ENCODE results near the gene TBCB. TPM values are rescaled to one million over a fixed set of nuclear protein-coding genes. Genes with fewer than 3 reads are reported as not detected.

Gene TBCB
- total RNA-seq, 1 donor from 2014 or later: 129 TPM

- peaks cover 30% of the 10 kb centered on the region for H3K36me3 Mint-ChIP-seq (ENCODE audit: low read depth)
- no peak within 1 kb of the TSS for H3K27ac Mint-ChIP-seq
- DNase-seq: no peak
- no peaks in the 10 kb centered on the region for H3K9me3 Mint-ChIP-seq
- peaks cover 4% of the 10 kb centered on the region for H3K27me3 Mint-ChIP-seq
- intact Hi-C loops (cut with micrococcal nuclease): loop anchor here (10.0 kb wide), 2 partner anchors 366 to 1354 kb away; partner anchors contain the start of genes IGFLR1, LIN37, PSENEN and U2AF1L4
- H3K4me3 Mint-ChIP-seq: no peak within 1 kb of the TSS
- H3K4me1 Mint-ChIP-seq: peaks cover 16% of the 10 kb centered on the region
Observed at GRCh38 chr19:36110487-36111199, 4.6 kb upstream of the TBCB start, which contains the start of gene OVOL3. Gene OVOL3 (plus strand): TSS chr19:36111143. CDS start chr19:36111203, 60 bp downstream.

- no peak overlapping the region for H3K27ac Mint-ChIP-seq
- H3K36me3 Mint-ChIP-seq (ENCODE audit: low read depth): peaks cover 29% of the 10 kb centered on the region
- H3K4me1 Mint-ChIP-seq: peaks cover 18% of the 10 kb centered on the region
- no peaks in the 10 kb centered on the region for H3K9me3 Mint-ChIP-seq
- H3K4me3 Mint-ChIP-seq: no peak overlapping the region
- no peak for DNase-seq
- intact Hi-C loops (cut with micrococcal nuclease): loop anchor here (10.0 kb wide), 2 partner anchors 366 to 1354 kb away; partner anchors contain the start of genes IGFLR1, LIN37, PSENEN and U2AF1L4
- peaks cover 4% of the 10 kb centered on the region for H3K27me3 Mint-ChIP-seq
Observed at GRCh38 chr19:36111200-36111539, 4.1 kb upstream of the TBCB start.

DNA sequence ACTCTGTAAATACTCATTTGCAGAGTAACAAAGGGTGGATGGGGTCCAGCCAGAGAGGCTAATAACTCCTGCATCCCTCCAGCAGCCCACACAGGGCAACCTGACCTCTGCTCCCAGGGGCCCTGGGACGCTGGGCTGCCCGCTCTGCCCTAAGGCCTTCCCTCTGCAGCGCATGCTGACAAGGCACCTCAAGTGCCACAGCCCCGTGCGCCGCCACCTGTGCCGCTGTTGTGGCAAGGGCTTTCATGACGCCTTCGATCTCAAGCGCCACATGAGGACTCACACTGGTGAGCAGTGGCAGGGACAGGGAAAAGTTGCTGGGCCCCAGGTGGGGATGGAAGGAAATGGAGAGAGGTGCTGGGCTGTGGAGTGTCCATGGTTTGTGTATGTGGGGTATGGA lies 2.6 kb upstream of the TBCB start:
- Mint-ChIP-seq H3K27ac (peak overlapping the region; percentile 71), H3K4me1 (peaks cover 25% of the 10 kb centered on the region), H3K4me3 (peak overlapping the region; percentile 94), H3K27me3 (peaks cover 4% of the 10 kb centered on the region), H3K9me3 (no peaks in the 10 kb centered on the region), H3K36me3 (ENCODE audit: low read depth) (peaks cover 25% of the 10 kb centered on the region)
- intact Hi-C loops (cut with micrococcal nuclease): loop anchor here (10.0 kb wide), 2 partner anchors 368 to 1352 kb away; partner anchors contain the start of genes IGFLR1, LIN37, PSENEN and U2AF1L4
- DNase-seq: no peak

DNA sequence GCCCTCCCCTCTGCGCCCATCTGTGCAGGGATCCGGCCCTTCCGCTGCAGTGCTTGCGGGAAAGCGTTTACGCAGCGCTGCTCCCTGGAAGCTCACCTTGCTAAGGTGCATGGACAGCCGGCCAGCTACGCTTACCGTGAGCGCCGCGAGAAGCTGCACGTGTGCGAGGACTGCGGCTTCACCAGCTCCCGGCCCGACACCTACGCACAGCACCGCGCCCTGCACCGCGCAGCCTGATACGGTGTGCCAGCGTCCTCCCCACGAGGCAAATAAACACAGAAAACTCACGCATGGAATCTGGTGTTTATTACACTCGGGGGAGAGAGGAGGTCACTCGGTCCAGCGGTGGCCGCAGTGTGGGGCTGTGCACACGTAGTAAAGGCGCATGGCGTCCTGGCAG lies 1.8 kb upstream of the TBCB start:
- peaks cover 31% of the 10 kb centered on the region for H3K36me3 Mint-ChIP-seq (ENCODE audit: low read depth)
- peak overlapping the region; percentile 94 for H3K4me3 Mint-ChIP-seq
- no peaks in the 10 kb centered on the region for H3K9me3 Mint-ChIP-seq
- H3K27me3 Mint-ChIP-seq: peaks cover 4% of the 10 kb centered on the region
- H3K27ac Mint-ChIP-seq: peak overlapping the region; percentile 95
- DNase-seq: no peak
- intact Hi-C loops (cut with micrococcal nuclease): loop anchor here (10.0 kb wide), 2 partner anchors 369 to 1351 kb away; partner anchors contain the start of genes IGFLR1, LIN37, PSENEN and U2AF1L4
- H3K4me1 Mint-ChIP-seq: peaks cover 28% of the 10 kb centered on the region

DNA sequence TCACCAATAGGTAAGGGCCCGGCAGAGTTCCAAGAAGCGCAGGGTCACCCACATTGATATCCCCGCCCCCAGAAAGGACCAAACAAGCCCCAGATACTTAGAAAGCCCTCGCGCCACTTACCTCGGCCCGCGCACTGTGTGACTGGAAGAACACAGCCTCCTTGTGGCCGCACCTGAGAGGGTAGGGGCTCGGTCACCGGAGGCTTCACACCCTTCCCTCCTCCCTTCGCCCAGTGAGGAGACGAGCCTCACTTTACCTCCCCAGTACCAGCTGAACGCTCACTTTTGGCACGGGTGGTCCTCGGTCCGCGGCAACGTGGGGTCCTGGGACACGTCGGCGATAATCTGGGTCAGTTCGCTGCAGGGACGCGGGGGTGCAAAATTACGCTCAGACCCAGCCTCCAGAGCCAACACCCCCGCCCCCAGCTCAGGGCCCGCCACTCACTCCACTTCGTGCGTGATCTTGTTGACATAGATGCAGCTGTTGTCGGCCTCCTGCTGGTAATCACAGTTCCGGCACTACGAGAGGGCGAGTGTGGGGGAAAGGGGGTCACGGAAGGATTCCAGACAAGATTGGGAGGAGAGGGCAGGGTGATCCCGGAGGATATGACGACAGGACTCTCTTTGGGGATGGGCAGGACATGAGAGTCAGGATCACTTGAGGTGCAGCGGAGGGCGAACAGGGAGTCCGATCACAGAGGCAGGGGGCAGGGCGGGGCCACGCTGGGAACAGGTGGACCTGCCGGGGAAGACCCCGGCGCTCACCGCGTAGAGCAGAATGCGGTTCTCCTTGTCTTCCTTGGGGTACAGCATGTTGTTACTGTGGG lies 1.2 kb upstream of the TBCB start:
- intact Hi-C loops (cut with micrococcal nuclease): loop anchor here (10.0 kb wide), 2 partner anchors 369 to 1351 kb away; partner anchors contain the start of genes IGFLR1, LIN37, PSENEN and U2AF1L4
- peak; percentile 75 for DNase-seq

DNA sequence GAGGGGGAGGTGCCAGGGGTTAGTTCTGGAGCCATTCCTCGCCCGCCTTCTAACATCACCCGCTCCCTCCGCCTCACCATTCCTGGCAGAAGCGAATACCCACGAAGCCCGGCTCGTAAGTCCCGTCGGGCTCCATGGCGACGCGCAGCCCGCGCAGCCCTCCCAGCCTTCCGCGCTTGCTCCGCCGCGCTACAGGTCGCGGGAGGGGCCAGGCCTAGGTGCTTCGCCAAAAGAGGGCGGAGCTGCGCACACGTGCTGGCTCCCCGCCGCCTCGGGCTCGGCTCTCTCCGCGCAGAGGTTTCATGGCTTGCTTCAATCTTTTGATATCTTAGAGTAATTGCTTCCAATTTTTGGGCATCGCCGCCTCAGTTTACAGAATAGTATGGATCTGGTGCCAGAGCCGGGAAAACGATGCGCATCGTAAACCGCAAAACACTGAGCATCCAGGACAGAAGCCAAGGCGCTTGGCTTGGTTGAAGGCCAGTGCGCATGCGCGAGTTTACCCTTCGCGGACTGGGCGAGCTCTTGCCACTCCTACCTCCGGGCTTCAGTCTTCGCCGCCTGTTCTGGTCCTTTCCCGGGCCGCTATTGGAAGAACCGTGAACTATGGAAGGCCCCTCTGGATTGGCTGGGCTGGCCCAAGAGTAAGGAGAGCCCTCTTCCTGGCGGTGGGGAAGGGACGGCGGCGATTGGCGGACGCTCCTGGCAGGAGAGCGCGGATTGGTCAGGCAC lies 381 bp upstream of the TBCB start, which contains the start of gene POLR2I:
Gene POLR2I (minus strand): TSS at position 155 of the 732 bp plus-strand sequence. CDS start 19 bp downstream, at position 136.
- H3K4me1 Mint-ChIP-seq: peaks cover 28% of the 10 kb centered on the region

More for the DNA sequence above, 1.2 kb upstream of the TBCB start:
- Mint-ChIP-seq H3K27ac (peak overlapping the region; percentile 95), H3K9me3 (no peaks in the 10 kb centered on the region), H3K36me3 (ENCODE audit: low read depth) (peaks cover 32% of the 10 kb centered on the region), H3K4me1 (peaks cover 28% of the 10 kb centered on the region), H3K27me3 (peaks cover 4% of the 10 kb centered on the region), H3K4me3 (peak overlapping the region; percentile 94)

GRCh38 chr19:36116344-36116637 lies 1.0 kb downstream of the TBCB start:
- intact Hi-C loops (cut with micrococcal nuclease): loop anchor here (10.0 kb wide), 2 partner anchors 371 to 1349 kb away; partner anchors contain the start of genes IGFLR1, LIN37, PSENEN and U2AF1L4
- Mint-ChIP-seq H3K36me3 (ENCODE audit: low read depth) (peaks cover 48% of the 10 kb centered on the region), H3K9me3 (no peaks in the 10 kb centered on the region), H3K27me3 (peaks cover 4% of the 10 kb centered on the region), H3K4me3 (peak overlapping the region; percentile 94), H3K27ac (peak overlapping the region; percentile 95), H3K4me1 (peaks cover 32% of the 10 kb centered on the region)
- DNase-seq: no peak

More for the DNA sequence above, 381 bp upstream of the TBCB start, which contains the start of gene POLR2I:
- intact Hi-C loops (cut with micrococcal nuclease): loop anchor here (1.0 to 10.0 kb wide), 8 partner anchors 12 to 1350 kb away; partner anchors contain the start of genes ALKBH6, CAPNS1, IGFLR1 and LIN37
- Mint-ChIP-seq H3K27me3 (peaks cover 4% of the 10 kb centered on the region), H3K36me3 (ENCODE audit: low read depth) (peaks cover 37% of the 10 kb centered on the region), H3K27ac (peak within 1 kb of the TSS; percentile 95), H3K9me3 (no peaks in the 10 kb centered on the region), H3K4me3 (peak within 1 kb of the TSS; percentile 94)
- peak; percentile 99 for DNase-seq

DNA sequence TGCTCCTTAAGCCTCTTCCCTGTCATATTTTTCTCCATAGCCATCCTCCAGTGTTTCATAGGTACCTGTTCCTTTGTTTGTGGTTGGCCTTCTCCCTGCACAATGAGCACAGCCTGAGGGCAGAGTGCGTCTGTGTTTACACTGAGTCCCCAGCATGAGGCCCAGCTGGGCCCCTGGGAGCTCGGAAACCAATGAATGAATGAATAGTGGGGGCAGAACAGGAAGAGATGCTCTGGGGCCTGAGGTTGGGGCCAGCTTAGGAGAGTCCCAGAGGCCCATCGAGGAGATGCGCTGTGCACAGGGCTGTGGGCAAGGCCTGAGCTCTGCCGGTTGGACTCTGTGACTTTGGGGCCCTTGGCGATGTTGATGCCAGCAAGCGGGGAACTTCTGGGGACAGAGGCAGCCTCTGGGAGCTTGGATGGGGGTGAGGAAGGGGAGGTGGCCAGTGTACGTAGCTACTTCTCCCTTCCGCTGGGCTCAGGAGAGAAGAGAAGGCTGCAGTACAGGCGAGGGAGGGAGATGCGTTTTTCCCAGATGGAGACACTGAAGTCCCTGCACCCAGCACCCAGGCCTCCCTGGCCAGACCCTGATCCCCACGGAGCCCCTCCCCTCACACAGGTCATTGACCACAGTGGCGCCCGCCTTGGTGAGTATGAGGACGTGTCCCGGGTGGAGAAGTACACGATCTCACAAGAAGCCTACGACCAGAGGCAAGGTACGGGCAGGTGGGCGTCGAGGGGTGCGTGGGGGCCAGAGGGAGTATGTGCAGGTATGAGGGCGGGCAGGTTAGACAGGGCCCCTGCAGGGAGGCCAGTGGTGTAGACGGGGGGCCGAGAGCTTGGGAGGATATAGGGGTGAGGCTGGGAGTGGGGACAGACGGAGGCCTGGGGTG lies 5.1 kb downstream of the TBCB start:
- no peak for DNase-seq
- Mint-ChIP-seq H3K4me3 (no peak overlapping the region), H3K4me1 (peaks cover 16% of the 10 kb centered on the region), H3K27me3 (no peaks in the 10 kb centered on the region), H3K9me3 (no peaks in the 10 kb centered on the region), H3K27ac (no peak overlapping the region), H3K36me3 (ENCODE audit: low read depth) (peaks cover 50% of the 10 kb centered on the region)
- intact Hi-C loops (cut with micrococcal nuclease): no loop called here

DNA sequence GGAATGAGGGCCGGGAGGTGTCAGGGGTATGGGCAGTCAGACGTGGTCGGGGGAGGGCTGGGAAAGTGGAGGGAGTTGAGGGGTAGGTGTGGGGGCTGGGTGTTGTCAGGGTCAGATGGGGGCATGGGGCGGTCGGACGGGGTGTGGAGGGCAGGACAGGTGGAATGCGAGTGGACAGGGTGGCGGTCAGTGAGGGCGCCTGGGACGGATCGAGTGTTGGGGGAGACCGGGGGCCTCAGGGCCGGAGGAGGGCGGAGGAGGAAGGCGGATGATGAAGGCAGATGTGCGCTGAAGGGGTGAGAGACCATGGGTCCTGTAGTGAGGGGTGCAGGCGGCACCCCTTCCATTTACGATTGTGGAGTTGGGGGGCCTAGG lies 5.7 kb downstream of the TBCB start:
- intact Hi-C loops (cut with micrococcal nuclease): no loop called here
- H3K36me3 Mint-ChIP-seq (ENCODE audit: low read depth): peaks cover 55% of the 10 kb centered on the region
- no peak overlapping the region for H3K4me3 Mint-ChIP-seq
- peaks cover 16% of the 10 kb centered on the region for H3K4me1 Mint-ChIP-seq
- no peaks in the 10 kb centered on the region for H3K9me3 Mint-ChIP-seq
- no peak for DNase-seq
- H3K27me3 Mint-ChIP-seq: no peaks in the 10 kb centered on the region
- H3K27ac Mint-ChIP-seq: no peak overlapping the region

GRCh38 chr19:36121486-36122124 lies 6.3 kb downstream of the TBCB start:
- H3K4me3 Mint-ChIP-seq: no peak overlapping the region
- intact Hi-C loops (cut with micrococcal nuclease): no loop called here
- H3K9me3 Mint-ChIP-seq: no peaks in the 10 kb centered on the region
- DNase-seq: no peak
- no peak overlapping the region for H3K27ac Mint-ChIP-seq
- peaks cover 55% of the 10 kb centered on the region for H3K36me3 Mint-ChIP-seq (ENCODE audit: low read depth)
- H3K27me3 Mint-ChIP-seq: no peaks in the 10 kb centered on the region
- peaks cover 12% of the 10 kb centered on the region for H3K4me1 Mint-ChIP-seq

GRCh38 chr19:36125557-36125956 lies 10.3 kb downstream of the TBCB start:
- Mint-ChIP-seq H3K27me3 (no peaks in the 10 kb centered on the region), H3K9me3 (no peaks in the 10 kb centered on the region), H3K27ac (peak overlapping the region; percentile 44), H3K36me3 (ENCODE audit: low read depth) (peaks cover 31% of the 10 kb centered on the region), H3K4me1 (peaks cover 12% of the 10 kb centered on the region), H3K4me3 (no peak overlapping the region)
- intact Hi-C loops (cut with micrococcal nuclease): loop anchor here (5.0 kb wide), 3 partner anchors 128 to 562 kb away; partner anchors contain the start of genes SDHAF1, ZNF566 and ZNF567
- DNase-seq: no peak

- H3K27me3 Mint-ChIP-seq: no peaks in the 10 kb centered on the region
- H3K9me3 Mint-ChIP-seq: no peaks in the 10 kb centered on the region
- H3K4me1 Mint-ChIP-seq: peaks cover 22% of the 10 kb centered on the region
- H3K36me3 Mint-ChIP-seq (ENCODE audit: low read depth): peaks cover 16% of the 10 kb centered on the region
- intact Hi-C loops (cut with micrococcal nuclease): loop anchor here (1.0 to 5.0 kb wide), 4 partner anchors 12 to 559 kb away; partner anchors contain the start of genes CAPNS1, SDHAF1, ZNF566 and ZNF567
- peak overlapping the region; percentile 98 for H3K27ac Mint-ChIP-seq
- peak overlapping the region; percentile 84 for H3K4me3 Mint-ChIP-seq
- no peak for DNase-seq
Observed at GRCh38 chr19:36128392-36128736, 13.1 kb downstream of the TBCB start.
